Dendritic cell treated with granulocyte-macrophage colony-stimulating factor and Interleukin-4, amounts not matched to agents 40 ng/mL and 50 ng/mL, for 4 days (primary cell): ENCODE measurements around the gene CHKA.

Experiments
- H3K27ac Mint-ChIP-seq: one replicate; pipeline ENCODE4 v1.8.0; 2022; ENCODE audit warnings: mild to moderate bottlenecking, mixed read lengths
- H3K27me3 Mint-ChIP-seq: one replicate; pipeline ENCODE4 v1.8.0; 2022; ENCODE audit warnings: mild to moderate bottlenecking, mixed read lengths
- H3K36me3 Mint-ChIP-seq: one replicate; pipeline ENCODE4 v1.8.0; 2022; ENCODE audit warnings: low read depth, mixed read lengths
- H3K4me1 Mint-ChIP-seq: one replicate; pipeline ENCODE4 v1.8.0; 2022; ENCODE audit warnings: low read depth, mixed read lengths
- H3K4me3 Mint-ChIP-seq: one replicate; pipeline ENCODE4 v1.8.0; 2022; ENCODE audit warnings: mild to moderate bottlenecking, moderate library complexity, mixed read lengths
- H3K9me3 Mint-ChIP-seq: one replicate; pipeline ENCODE4 v1.8.0; 2022; ENCODE audit warnings: mixed read lengths
- intact Hi-C: fragments of 100-400 bp; cut with micrococcal nuclease; formaldehyde crosslinking; loops from one replicate; pipeline ENCODE4 v1.15.0; 2022

The CHKA gene

DNA sequence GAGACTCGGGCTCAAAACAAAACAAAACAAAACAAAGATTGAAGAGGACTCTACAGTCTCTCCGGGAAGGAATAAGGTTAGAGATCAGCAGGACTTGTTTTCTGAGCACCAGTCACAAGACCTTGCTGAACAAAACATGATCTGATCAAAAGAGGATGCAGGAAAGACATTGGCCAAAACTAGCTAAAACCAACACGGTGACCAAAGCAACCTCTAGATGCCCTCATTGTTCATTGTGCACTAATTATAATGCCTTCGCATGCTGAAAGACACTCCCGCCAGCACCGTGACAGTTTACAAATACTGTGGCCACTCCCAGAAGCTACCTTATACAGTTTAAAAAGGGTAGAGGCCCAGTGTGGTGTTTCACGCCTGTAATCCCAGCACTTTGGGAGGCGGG, 15.7 kb upstream of the CHKA start:
- H3K27me3 Mint-ChIP-seq = peaks cover 40% of the 10 kb centered on the region
- peaks cover 21% of the 10 kb centered on the region for H3K4me1 Mint-ChIP-seq
- peaks cover 11% of the 10 kb centered on the region for H3K36me3 Mint-ChIP-seq
- peaks cover 13% of the 10 kb centered on the region for H3K9me3 Mint-ChIP-seq
- no peak overlapping the region for H3K27ac Mint-ChIP-seq
- no peak overlapping the region for H3K4me3 Mint-ChIP-seq
- intact Hi-C loops = no loop called here

GRCh38 chr11:68135161-68135560, 14.0 kb upstream of the CHKA start:
- no peak overlapping the region for H3K4me3 Mint-ChIP-seq

GRCh38 chr11:68133761-68134160, 12.6 kb upstream of the CHKA start:
- intact Hi-C loops = no loop called here
- H3K4me3 Mint-ChIP-seq = no peak overlapping the region
- no peak overlapping the region for H3K27ac Mint-ChIP-seq
- peaks cover 11% of the 10 kb centered on the region for H3K36me3 Mint-ChIP-seq
- peaks cover 5% of the 10 kb centered on the region for H3K4me1 Mint-ChIP-seq
- peaks cover 29% of the 10 kb centered on the region for H3K27me3 Mint-ChIP-seq
- H3K9me3 Mint-ChIP-seq = peaks cover 15% of the 10 kb centered on the region

More at GRCh38 chr11:68135161-68135560, 14.0 kb upstream of the CHKA start:
- intact Hi-C loops = no loop called here
- peaks cover 28% of the 10 kb centered on the region for H3K27me3 Mint-ChIP-seq
- no peak overlapping the region for H3K27ac Mint-ChIP-seq
- peaks cover 5% of the 10 kb centered on the region for H3K4me1 Mint-ChIP-seq
- H3K36me3 Mint-ChIP-seq = peaks cover 11% of the 10 kb centered on the region
- H3K9me3 Mint-ChIP-seq = peaks cover 15% of the 10 kb centered on the region

DNA sequence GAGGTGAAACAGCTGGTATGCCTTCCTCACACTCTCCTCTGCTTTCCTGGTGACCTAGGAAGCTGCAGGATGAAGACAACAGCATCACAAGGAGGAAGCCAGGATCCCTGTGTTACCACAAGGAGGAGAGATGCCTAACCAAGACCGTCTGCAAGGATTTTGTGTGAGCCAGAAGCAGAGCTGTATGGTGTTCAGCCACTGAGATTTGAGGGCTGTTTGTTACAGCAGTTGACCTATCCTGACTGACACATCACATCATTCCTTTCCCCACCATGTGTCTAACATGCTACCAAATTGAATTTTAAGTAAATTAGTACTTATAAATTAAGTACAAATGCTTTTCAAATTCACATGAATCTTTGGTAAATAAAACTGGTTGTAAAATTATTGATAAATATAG, 8.9 kb upstream of the CHKA start:
- intact Hi-C loops = no loop called here
- peaks cover 15% of the 10 kb centered on the region for H3K9me3 Mint-ChIP-seq
- no peaks in the 10 kb centered on the region for H3K4me1 Mint-ChIP-seq
- H3K27ac Mint-ChIP-seq = no peak overlapping the region
- peaks cover 28% of the 10 kb centered on the region for H3K27me3 Mint-ChIP-seq
- H3K4me3 Mint-ChIP-seq = no peak overlapping the region
- H3K36me3 Mint-ChIP-seq = peaks cover 11% of the 10 kb centered on the region

- Mint-ChIP-seq H3K9me3 (peaks cover 15% of the 10 kb centered on the region), H3K27me3 (peaks cover 28% of the 10 kb centered on the region), H3K27ac (no peak overlapping the region), H3K4me3 (peak overlapping the region; percentile 59), H3K36me3 (peaks cover 11% of the 10 kb centered on the region), H3K4me1 (no peaks in the 10 kb centered on the region)
- intact Hi-C loops = no loop called here
Observed at GRCh38 chr11:68128682-68129327, 7.6 kb upstream of the CHKA start.

GRCh38 chr11:68127714-68128681, 6.8 kb upstream of the CHKA start:
- Mint-ChIP-seq H3K36me3 (peaks cover 10% of the 10 kb centered on the region), H3K27ac (no peak overlapping the region), H3K4me1 (no peaks in the 10 kb centered on the region), H3K9me3 (peaks cover 13% of the 10 kb centered on the region), H3K27me3 (peaks cover 28% of the 10 kb centered on the region), H3K4me3 (peak overlapping the region; percentile 59)
- intact Hi-C loops = no loop called here

DNA sequence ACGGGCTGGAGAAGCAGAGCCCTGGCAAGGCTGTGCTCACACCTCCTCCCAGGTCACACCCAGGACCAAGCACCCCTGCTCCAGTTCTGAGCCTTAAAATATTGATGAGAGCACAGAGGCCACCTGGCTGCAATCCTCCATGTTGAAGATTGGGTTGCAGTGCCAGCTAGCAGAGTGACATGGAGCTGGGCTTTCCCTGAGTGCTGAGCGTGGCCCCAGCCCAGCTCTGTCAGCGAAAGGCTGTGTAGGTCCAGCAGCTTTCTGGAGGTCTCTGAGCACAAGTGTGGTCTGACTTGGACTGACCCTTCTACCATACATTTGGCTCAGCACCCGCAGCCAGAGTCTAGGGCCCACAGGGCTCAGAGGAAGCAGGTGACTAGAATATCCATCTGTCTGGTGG, 4.0 kb upstream of the CHKA start:
- H3K4me1 Mint-ChIP-seq = peaks cover 7% of the 10 kb centered on the region

DNA sequence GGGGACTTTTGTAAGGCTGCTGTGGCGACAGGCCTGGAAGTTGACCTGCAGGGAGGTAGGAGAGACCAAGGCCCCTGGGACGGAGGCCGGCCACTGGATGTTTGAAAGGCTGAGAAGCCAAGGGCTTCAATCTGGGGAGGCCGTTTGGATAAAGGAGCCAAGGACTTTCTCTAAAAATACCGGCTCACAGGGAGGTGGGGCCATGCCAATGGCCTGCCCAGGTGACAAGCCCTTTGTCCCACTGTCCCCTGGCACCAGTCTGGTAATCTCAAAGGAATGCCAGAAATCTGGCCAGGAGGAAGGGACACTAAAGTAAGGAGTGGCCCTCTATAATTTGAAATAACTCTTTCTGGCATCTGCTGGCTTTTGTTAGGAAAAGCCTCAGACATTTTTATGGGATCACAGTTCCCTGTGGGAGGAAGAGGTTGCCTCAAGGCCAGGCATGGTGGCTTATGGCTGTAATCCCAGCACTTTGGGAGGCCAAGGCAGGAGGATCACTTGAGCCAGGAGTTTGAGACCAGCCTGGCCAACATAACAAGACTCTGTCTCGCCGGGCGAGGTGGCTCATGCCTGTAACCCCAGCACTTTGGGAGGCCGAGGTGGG, 1.9 kb upstream of the CHKA start:
- peaks cover 25% of the 10 kb centered on the region for H3K4me1 Mint-ChIP-seq
- intact Hi-C loops = no loop called here
- peak overlapping the region; percentile 95 for H3K27ac Mint-ChIP-seq

More for the DNA sequence above, 4.0 kb upstream of the CHKA start:
- Mint-ChIP-seq H3K36me3 (no peaks in the 10 kb centered on the region), H3K27me3 (peaks cover 21% of the 10 kb centered on the region), H3K4me3 (no peak overlapping the region), H3K9me3 (no peaks in the 10 kb centered on the region), H3K27ac (no peak overlapping the region)
- intact Hi-C loops = no loop called here

DNA sequence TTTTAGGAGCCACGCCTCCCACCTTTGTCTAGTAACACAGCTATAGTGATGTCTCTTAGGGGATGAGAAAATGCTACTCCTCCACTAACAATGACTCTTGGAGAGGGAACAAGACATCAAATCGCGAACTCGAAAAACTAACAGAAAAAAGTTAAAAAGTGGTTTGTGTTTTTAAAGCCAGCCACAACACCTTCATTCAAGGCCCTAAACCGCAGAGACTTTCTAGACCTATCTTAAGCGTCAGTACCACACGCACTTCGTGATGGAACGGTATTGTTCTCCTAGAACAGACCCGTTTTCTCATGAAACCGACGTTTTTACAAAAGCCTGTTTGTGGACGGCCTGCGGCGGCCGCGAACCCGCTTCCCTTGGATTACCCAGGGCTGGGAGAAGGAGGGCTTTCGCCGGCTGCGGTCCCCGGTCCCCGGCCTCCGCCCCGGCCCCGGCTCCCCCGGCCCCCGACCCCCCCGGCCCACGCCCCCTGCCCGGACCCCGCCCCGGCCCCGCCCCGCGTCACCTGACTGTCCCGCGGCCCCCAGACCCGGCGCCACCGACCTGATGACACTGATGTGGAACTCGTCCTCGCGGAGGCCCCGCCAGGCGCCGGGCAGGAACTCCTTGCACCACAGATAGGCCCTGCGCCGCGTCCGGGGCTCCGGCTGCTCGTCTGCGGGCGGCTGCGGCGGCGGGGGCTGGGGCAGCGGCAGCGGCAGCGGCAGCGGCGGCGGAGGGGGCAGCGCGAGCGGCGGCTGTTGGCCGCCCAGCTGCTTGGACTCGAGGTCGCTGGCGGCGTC, 718 bp downstream of the CHKA start:
- H3K27ac Mint-ChIP-seq = peak overlapping the region; percentile 95
- no peaks in the 10 kb centered on the region for H3K27me3 Mint-ChIP-seq
- peaks cover 39% of the 10 kb centered on the region for H3K4me1 Mint-ChIP-seq
- intact Hi-C loops = no loop called here
- no peaks in the 10 kb centered on the region for H3K9me3 Mint-ChIP-seq
- H3K36me3 Mint-ChIP-seq = peaks cover 24% of the 10 kb centered on the region
- H3K4me3 Mint-ChIP-seq = peak overlapping the region; percentile 79

More for the DNA sequence above, 1.9 kb upstream of the CHKA start:
- H3K9me3 Mint-ChIP-seq = no peaks in the 10 kb centered on the region
- H3K36me3 Mint-ChIP-seq = peaks cover 8% of the 10 kb centered on the region
- no peak overlapping the region for H3K4me3 Mint-ChIP-seq
- H3K27me3 Mint-ChIP-seq = peaks cover 5% of the 10 kb centered on the region

DNA sequence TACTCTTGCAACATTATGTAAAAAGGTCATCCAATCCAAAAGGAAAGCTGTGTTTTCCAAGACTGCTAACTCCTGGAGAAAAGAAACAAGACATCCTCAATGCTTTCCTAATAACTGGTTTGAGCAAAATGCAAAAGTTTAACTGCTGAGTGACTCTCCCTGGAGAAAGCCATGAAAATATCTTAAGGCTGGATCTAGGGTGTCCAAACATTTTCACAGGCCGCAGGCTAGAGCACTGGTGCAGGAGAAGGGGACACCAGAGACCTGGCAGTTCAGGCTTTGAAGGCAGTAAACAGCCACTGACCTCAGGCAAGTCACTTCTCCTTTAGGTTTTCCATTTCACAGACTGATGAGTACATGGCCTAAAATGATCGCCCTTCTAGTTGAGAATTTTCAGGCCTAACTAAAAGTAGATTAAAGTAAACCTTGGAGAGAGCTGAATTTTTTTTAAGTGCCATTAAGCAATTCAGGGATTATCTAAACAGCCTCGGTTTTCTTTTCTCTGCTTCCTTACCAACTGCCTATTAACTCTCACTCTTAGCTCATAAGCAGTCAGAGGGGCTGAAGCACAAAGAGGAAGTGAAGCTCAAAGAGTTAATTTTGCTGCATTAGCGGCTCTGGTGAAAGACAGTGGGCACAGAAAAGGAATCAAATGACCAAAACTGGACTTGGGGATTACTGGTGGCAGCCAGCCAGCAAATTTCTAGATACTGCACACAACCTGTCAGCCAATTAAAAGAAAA, 2.3 kb downstream of the CHKA start:
- H3K4me1 Mint-ChIP-seq = peaks cover 55% of the 10 kb centered on the region
- peak overlapping the region; percentile 84 for H3K27ac Mint-ChIP-seq
- no peaks in the 10 kb centered on the region for H3K27me3 Mint-ChIP-seq
- H3K9me3 Mint-ChIP-seq = no peaks in the 10 kb centered on the region
- intact Hi-C loops = loop anchor here (10.0 kb wide), 1 partner anchor 84 kb away; the partner anchor contains the start of genes NDUFS8 and TCIRG1
- H3K4me3 Mint-ChIP-seq = peak overlapping the region; percentile 79
- peaks cover 31% of the 10 kb centered on the region for H3K36me3 Mint-ChIP-seq

DNA sequence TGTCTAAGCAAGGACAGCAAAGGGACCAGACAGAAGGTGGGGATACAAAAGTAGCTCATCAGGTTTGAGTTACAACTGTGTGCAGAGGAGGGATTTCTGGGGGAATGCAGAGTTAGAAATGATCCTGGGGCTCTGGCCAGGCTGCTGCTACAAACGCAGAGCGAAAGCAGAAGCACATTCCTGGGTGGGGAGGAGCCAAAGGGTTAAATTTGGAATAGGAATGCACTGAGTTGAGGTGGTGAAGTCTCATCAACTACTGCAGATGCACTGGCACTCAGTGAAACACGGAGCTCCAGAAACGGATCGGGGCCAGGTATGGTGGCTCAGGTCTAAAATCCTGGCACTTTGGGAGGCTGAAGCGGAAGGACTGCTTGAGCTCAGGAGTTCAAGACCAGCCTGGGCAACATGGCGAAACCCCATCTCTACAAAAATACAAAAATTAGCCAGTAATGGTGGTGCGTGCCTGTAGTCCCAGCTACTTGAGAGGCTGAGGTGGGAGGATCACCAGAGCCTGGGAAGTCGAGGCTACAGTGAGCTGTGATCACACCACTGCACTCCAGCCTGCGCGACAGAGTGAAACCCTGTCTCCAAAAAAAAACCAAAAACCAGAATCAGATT, 3.2 kb downstream of the CHKA start:
- Mint-ChIP-seq H3K27ac (peak overlapping the region; percentile 84), H3K36me3 (peaks cover 31% of the 10 kb centered on the region), H3K9me3 (no peaks in the 10 kb centered on the region), H3K27me3 (no peaks in the 10 kb centered on the region), H3K4me1 (peaks cover 59% of the 10 kb centered on the region), H3K4me3 (no peak overlapping the region)
- intact Hi-C loops = loop anchor here (10.0 kb wide), 1 partner anchor 83 kb away; the partner anchor contains the start of genes NDUFS8 and TCIRG1

GRCh38 chr11:68116974-68117373, 4.2 kb downstream of the CHKA start:
- Mint-ChIP-seq H3K27ac (no peak overlapping the region), H3K4me3 (no peak overlapping the region), H3K4me1 (peaks cover 55% of the 10 kb centered on the region), H3K27me3 (no peaks in the 10 kb centered on the region), H3K9me3 (no peaks in the 10 kb centered on the region), H3K36me3 (peaks cover 31% of the 10 kb centered on the region)
- intact Hi-C loops = loop anchor here (10.0 kb wide), 1 partner anchor 82 kb away; the partner anchor contains the start of genes NDUFS8 and TCIRG1
